ENCODE measurements around the gene FMC1.
"Not testable (repeated sequence)": the region's sequence is repeated elsewhere in the genome, so short reads cannot be mapped to it uniquely, and the experiment has no call there.

DNA sequence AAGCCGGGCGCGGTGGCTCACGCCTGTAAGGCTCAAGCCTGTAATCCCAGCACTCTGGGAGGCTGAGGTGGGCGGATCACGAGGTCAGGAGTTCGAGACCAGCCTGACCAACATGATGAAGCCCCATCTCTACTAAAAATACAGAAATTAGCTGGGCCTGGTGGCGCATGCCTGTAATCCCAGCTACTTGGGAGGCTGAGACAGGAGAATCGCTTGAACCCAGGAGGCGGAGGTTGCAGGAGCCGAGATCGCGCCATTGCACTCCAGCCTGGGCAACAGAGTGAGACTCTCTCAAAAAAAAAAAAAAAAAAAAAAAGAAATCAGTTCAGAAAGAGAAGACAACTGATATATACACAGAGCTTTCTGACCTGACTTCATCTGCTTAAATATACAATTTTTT is 7.7 kb upstream of the FMC1 start:
- TF ChIP-seq, protein P1, sequence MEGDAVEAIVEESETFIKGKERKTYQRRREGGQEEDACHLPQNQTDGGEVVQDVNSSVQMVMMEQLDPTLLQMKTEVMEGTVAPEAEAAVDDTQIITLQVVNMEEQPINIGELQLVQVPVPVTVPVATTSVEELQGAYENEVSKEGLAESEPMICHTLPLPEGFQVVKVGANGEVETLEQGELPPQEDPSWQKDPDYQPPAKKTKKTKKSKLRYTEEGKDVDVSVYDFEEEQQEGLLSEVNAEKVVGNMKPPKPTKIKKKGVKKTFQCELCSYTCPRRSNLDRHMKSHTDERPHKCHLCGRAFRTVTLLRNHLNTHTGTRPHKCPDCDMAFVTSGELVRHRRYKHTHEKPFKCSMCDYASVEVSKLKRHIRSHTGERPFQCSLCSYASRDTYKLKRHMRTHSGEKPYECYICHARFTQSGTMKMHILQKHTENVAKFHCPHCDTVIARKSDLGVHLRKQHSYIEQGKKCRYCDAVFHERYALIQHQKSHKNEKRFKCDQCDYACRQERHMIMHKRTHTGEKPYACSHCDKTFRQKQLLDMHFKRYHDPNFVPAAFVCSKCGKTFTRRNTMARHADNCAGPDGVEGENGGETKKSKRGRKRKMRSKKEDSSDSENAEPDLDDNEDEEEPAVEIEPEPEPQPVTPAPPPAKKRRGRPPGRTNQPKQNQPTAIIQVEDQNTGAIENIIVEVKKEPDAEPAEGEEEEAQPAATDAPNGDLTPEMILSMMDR (conservative IDR thresholded peaks at IDR 0.05): not testable (repeated sequence)
- not testable (repeated sequence) for TF ChIP-seq ZFX (IDR thresholded peaks at IDR 0.05)

Data from C4-2B (cell line).